Astrocyte (in vitro differentiated cells and primary cell): Measurements from ENCODE around the gene CD40. TPM values are rescaled to one million over a fixed set of nuclear protein-coding genes. Genes with fewer than 3 reads are reported as not detected.

ENCODE experiments used
- DNase-seq: peaks from one replicate; pipeline ENCODE4 v3.0.0-alpha.2; 2010; ENCODE audit warnings: low read depth
- FAIRE-seq: peaks from 2 replicates; lab custom pipeline; 2011; peaks lifted over from hg19 to GRCh38; lab: Jason Lieb, UNC
- H2AFZ ChIP-seq: 2 replicates; pipeline ENCODE4 v1.6.0; 2012; ENCODE audit warnings: low read depth, low read length, inconsistent platforms
- H3K27ac ChIP-seq: 2 replicates; pipeline ENCODE4 v1.5.1; 2011; ENCODE audit warnings: low read depth, low read length, inconsistent platforms
- H3K27me3 ChIP-seq: 2 replicates; pipeline ENCODE4 v1.6.0; 2011; ENCODE audit warnings: low read length, inconsistent platforms; ENCODE audit not compliant: insufficient read depth
- H3K36me3 ChIP-seq: 2 replicates; pipeline ENCODE4 v1.5.1; 2011; ENCODE audit warnings: low read length, inconsistent platforms; ENCODE audit not compliant: insufficient read depth
- H3K4me1 ChIP-seq: 2 replicates; pipeline ENCODE4 v1.5.1; 2011; ENCODE audit warnings: low read length, inconsistent platforms; ENCODE audit not compliant: insufficient read depth
- H3K4me2 ChIP-seq: 2 replicates; pipeline ENCODE4 v1.6.0; 2012; ENCODE audit warnings: low read length, inconsistent platforms
- H3K4me3 ChIP-seq: 2 replicates; pipeline ENCODE4 v1.5.1; 2011; ENCODE audit warnings: low read depth, mild to moderate bottlenecking, low read length, inconsistent platforms; ENCODE audit not compliant: insufficient read depth
- H3K79me2 ChIP-seq: 2 replicates; pipeline ENCODE4 v1.6.0; 2012; ENCODE audit warnings: mild to moderate bottlenecking, low read length, inconsistent platforms; ENCODE audit not compliant: insufficient read depth
- H3K9ac ChIP-seq: 2 replicates; pipeline ENCODE4 v1.6.0; 2012; ENCODE audit warnings: mild to moderate bottlenecking, low read length, inconsistent platforms
- H3K9me3 ChIP-seq: 2 replicates; pipeline ENCODE4 v1.5.1; 2012; ENCODE audit warnings: low read depth, mild to moderate bottlenecking, low read length, inconsistent platforms; ENCODE audit not compliant: insufficient read depth
- H4K20me1 ChIP-seq: 2 replicates; pipeline ENCODE4 v1.6.0; 2012; ENCODE audit warnings: low read length, inconsistent platforms; ENCODE audit not compliant: insufficient read depth
- H3K27ac Mint-ChIP-seq: one replicate; pipeline ENCODE4 v1.8.0; 2021; ENCODE audit warnings: mild to moderate bottlenecking, mixed read lengths; ENCODE audit not compliant: unreplicated experiment
- H3K27me3 Mint-ChIP-seq: one replicate; pipeline ENCODE4 v1.8.0; 2021; ENCODE audit warnings: low read depth, mixed read lengths; ENCODE audit not compliant: unreplicated experiment
- H3K36me3 Mint-ChIP-seq: one replicate; pipeline ENCODE4 v1.8.0; 2021; ENCODE audit warnings: low read depth, mixed read lengths; ENCODE audit not compliant: unreplicated experiment
- H3K4me1 Mint-ChIP-seq: one replicate; pipeline ENCODE4 v1.8.0; 2021; ENCODE audit warnings: low read depth, mixed read lengths; ENCODE audit not compliant: unreplicated experiment
- H3K4me3 Mint-ChIP-seq: one replicate; pipeline ENCODE4 v1.8.0; 2021; ENCODE audit warnings: mild to moderate bottlenecking, moderate library complexity, mixed read lengths; ENCODE audit not compliant: unreplicated experiment
- H3K9me3 Mint-ChIP-seq: one replicate; pipeline ENCODE4 v1.8.0; 2021; ENCODE audit warnings: mild to moderate bottlenecking, mixed read lengths; ENCODE audit not compliant: unreplicated experiment
- EZH2 ChIP-seq: IDR thresholded peaks from 2 replicates; pipeline ENCODE4 v1.6.1; 2012; ENCODE audit warnings: mild to moderate bottlenecking, low read length, inconsistent platforms; ENCODE audit not compliant: insufficient read depth
- total RNA-seq: library from RNA; stranded (reverse); gene quantifications from 2 replicates; pipeline ENCODE4 v1.2.1, GENCODE V29; 2021
- TF ChIP-seq, protein P1 (sequence below): IDR thresholded peaks from 2 replicates; pipeline ENCODE4 v1.5.1; 2011; ENCODE audit warnings: low read depth, mild to moderate bottlenecking, inconsistent platforms, low read length, moderate library complexity; ENCODE audit not compliant: insufficient read depth

CD40 gene
- total RNA-seq, 1 donor from 2014 or later, result 2.3 TPM

DNA sequence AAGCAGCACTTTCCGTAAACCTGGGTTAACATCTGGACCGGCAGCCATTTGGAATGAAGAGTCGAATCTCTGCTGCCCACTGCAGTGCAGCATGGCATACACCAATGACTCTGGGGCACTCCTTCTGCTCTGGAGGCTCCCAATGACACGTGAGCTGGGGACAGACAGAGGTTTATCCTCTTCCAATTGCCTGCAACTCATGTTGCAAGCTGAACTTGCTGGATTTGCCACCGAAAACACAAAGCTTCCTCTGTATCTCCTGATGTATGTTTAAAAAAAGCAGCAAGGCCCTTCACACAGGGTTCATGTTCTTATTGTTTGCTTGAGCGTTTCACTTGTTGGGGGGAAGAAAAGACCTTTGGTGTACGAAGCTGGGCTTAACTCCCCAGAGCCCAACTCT lies 39.2 kb upstream of the CD40 start:
- H3K4me3 ChIP-seq, result no peak overlapping the region
- Mint-ChIP-seq H3K36me3 (peaks cover 4% of the 10 kb centered on the region), H3K27ac (no peak overlapping the region), H3K27me3 (no peaks in the 10 kb centered on the region), H3K4me1 (peaks cover 9% of the 10 kb centered on the region), H3K9me3 (no peaks in the 10 kb centered on the region), H3K4me3 (no peak overlapping the region)
- H4K20me1 ChIP-seq, result peaks cover 98% of the 10 kb centered on the region
- no peak overlapping the region for H3K4me2 ChIP-seq
- no peak overlapping the region for H2AFZ ChIP-seq
- H3K27me3 ChIP-seq, result no peaks in the 10 kb centered on the region
- no peaks in the 10 kb centered on the region for H3K9me3 ChIP-seq
- FAIRE-seq, result no peak
- TF ChIP-seq, protein P1, sequence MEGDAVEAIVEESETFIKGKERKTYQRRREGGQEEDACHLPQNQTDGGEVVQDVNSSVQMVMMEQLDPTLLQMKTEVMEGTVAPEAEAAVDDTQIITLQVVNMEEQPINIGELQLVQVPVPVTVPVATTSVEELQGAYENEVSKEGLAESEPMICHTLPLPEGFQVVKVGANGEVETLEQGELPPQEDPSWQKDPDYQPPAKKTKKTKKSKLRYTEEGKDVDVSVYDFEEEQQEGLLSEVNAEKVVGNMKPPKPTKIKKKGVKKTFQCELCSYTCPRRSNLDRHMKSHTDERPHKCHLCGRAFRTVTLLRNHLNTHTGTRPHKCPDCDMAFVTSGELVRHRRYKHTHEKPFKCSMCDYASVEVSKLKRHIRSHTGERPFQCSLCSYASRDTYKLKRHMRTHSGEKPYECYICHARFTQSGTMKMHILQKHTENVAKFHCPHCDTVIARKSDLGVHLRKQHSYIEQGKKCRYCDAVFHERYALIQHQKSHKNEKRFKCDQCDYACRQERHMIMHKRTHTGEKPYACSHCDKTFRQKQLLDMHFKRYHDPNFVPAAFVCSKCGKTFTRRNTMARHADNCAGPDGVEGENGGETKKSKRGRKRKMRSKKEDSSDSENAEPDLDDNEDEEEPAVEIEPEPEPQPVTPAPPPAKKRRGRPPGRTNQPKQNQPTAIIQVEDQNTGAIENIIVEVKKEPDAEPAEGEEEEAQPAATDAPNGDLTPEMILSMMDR, result no peak
- no peak for TF ChIP-seq EZH2
- peaks cover 93% of the 10 kb centered on the region for H3K79me2 ChIP-seq
- H3K27ac ChIP-seq, result no peak overlapping the region
- DNase-seq, result no peak
- H3K9ac ChIP-seq, result no peak overlapping the region
- H3K36me3 ChIP-seq, result peaks cover 22% of the 10 kb centered on the region
- H3K4me1 ChIP-seq, result no peaks in the 10 kb centered on the region

- H3K79me2 ChIP-seq, result peaks cover 99% of the 10 kb centered on the region
- H3K4me2 ChIP-seq, result no peak overlapping the region
- no peaks in the 10 kb centered on the region for H3K4me1 ChIP-seq
- no peaks in the 10 kb centered on the region for H3K9me3 ChIP-seq
- H3K27me3 ChIP-seq, result no peaks in the 10 kb centered on the region
- H3K4me3 Mint-ChIP-seq, result no peak overlapping the region
- H4K20me1 ChIP-seq, result peaks cover 98% of the 10 kb centered on the region
- peaks cover 18% of the 10 kb centered on the region for H3K4me1 Mint-ChIP-seq
- no peak overlapping the region for H3K9ac ChIP-seq
- no peaks in the 10 kb centered on the region for H3K9me3 Mint-ChIP-seq
- H3K27me3 Mint-ChIP-seq, result no peaks in the 10 kb centered on the region
- no peak for TF ChIP-seq EZH2
- TF ChIP-seq, protein P1, result no peak
- no peak for FAIRE-seq
- H3K27ac Mint-ChIP-seq, result no peak overlapping the region
- H3K36me3 ChIP-seq, result peaks cover 11% of the 10 kb centered on the region
- H3K4me3 ChIP-seq, result no peak overlapping the region
- H3K27ac ChIP-seq, result no peak overlapping the region
- no peak overlapping the region for H2AFZ ChIP-seq
- DNase-seq, result no peak
- no peaks in the 10 kb centered on the region for H3K36me3 Mint-ChIP-seq
Measured at GRCh38 chr20:46081074-46081473, 37.0 kb upstream of the CD40 start.

- peaks cover 99% of the 10 kb centered on the region for H4K20me1 ChIP-seq
- no peak overlapping the region for H3K27ac ChIP-seq
- H2AFZ ChIP-seq, result no peak overlapping the region
- no peak overlapping the region for H3K9ac ChIP-seq
- peaks cover 100% of the 10 kb centered on the region for H3K79me2 ChIP-seq
- no peak overlapping the region for H3K4me2 ChIP-seq
- peaks cover 7% of the 10 kb centered on the region for H3K36me3 ChIP-seq
- H3K4me3 ChIP-seq, result no peak overlapping the region
- FAIRE-seq (no peak), DNase-seq (peak; percentile 41)
- H3K9me3 Mint-ChIP-seq, result no peaks in the 10 kb centered on the region
- no peaks in the 10 kb centered on the region for H3K27me3 Mint-ChIP-seq
- peaks cover 2% of the 10 kb centered on the region for H3K4me1 ChIP-seq
- TF ChIP-seq, protein P1, result no peak
- no peak for TF ChIP-seq EZH2
- H3K27me3 ChIP-seq, result no peaks in the 10 kb centered on the region
- no peak overlapping the region for H3K27ac Mint-ChIP-seq
- no peaks in the 10 kb centered on the region for H3K9me3 ChIP-seq
- peaks cover 28% of the 10 kb centered on the region for H3K4me1 Mint-ChIP-seq
- H3K4me3 Mint-ChIP-seq, result no peak overlapping the region
- H3K36me3 Mint-ChIP-seq, result no peaks in the 10 kb centered on the region
Measured at GRCh38 chr20:46083101-46083500, 35.0 kb upstream of the CD40 start.
